ENCODE measurements around the gene NAIP. TPM values are rescaled to one million over a fixed set of nuclear protein-coding genes. Genes with fewer than 3 reads are reported as not detected.

NAIP gene
- total RNA-seq, 4 donors from 2014 or later: 37.6 to 122 (median 53.2) TPM

Other genes with a start within 250 kb of the NAIP start
- gene SERF1A, start 124.7 kb downstream of the NAIP start, total RNA-seq: 10 to 100 TPM in 3 of 4 donors, 1 to 10 TPM in 1; 5.6 to 25.6 (median 14.5) TPM
- 10 to 100 TPM; 22.4 to 41.3 (median 34.3) TPM for gene SMN1, start 100.3 kb downstream of the NAIP start, total RNA-seq
- 10 to 100 TPM; 21.6 to 55.5 (median 44.2) TPM for gene GTF2H2, start 42.3 kb upstream of the NAIP start, total RNA-seq

All from thyroid gland (tissue), 4 donors.